T-cell (primary cell): Measurements from ENCODE around the gene FOXP1. TPM values are rescaled to one million over a fixed set of nuclear protein-coding genes. Genes with fewer than 3 reads are reported as not detected.

Experiments used
- ATAC-seq, 4 experiments: fragments of 200-7000 bp in 3 of 4; fragments of 150-1000 bp in 1 of 4; cut with Tn5 transposase; replicated peaks in 1 of 4; 1 replicate in 3 of 4; 2 replicates in 1 of 4; pipeline ENCODE4 v1.10.0; 2021; ENCODE audit warnings: moderate library complexity in 3 of 4, mild to moderate bottlenecking in 2 of 4, moderate number of reproducible peaks in 1 of 4
- CTCF ChIA-PET, 2 donors: fragments of 300-600 bp; sonication (Branson Sonifier 250); formaldehyde crosslinking; loops; one replicate each; lab custom pipeline; 2022; ENCODE audit warnings: antibody characterized with exemption in 2 of 2; lab: Charles Lee
- POLR2A ChIA-PET, 2 donors: fragments of 300-600 bp; sonication (Branson Sonifier 250); formaldehyde crosslinking; loops; one replicate each; lab custom pipeline; 2022; ENCODE audit warnings: antibody characterized with exemption in 2 of 2; lab: Charles Lee
- DNase-seq, 35 experiments: peaks; one replicate each; pipeline versions ENCODE4 v3.0.0 to v3.0.0-alpha.2; 2013 to 2023
- H3K27ac ChIP-seq: one replicate; pipeline ENCODE4 v1.5.1; 2013; ENCODE audit warnings: low read length
- H3K27me3 ChIP-seq, 2 experiments: replicated peaks in 1 of 2; 1 replicate in 1 of 2; 2 replicates in 1 of 2; pipeline versions ENCODE4 v1.6.1 to v1.7.0; 2013; ENCODE audit warnings: low read length in 1 of 2, mixed read lengths in 1 of 2; ENCODE audit not compliant: control insufficient read depth in 2 of 2, insufficient read depth in 2 of 2; ENCODE audit errors: extremely low read depth in 1 of 2
- H3K36me3 ChIP-seq, 2 donors: 1 replicate in 1 of 2; 2 replicates in 1 of 2; pipeline versions ENCODE4 v1.6.1 to v1.7.0; 2013; ENCODE audit warnings: low read length in 1 of 2; ENCODE audit not compliant: control insufficient read depth in 2 of 2, insufficient read depth in 1 of 2; ENCODE audit errors: extremely low read depth in 1 of 2
- H3K4me1 ChIP-seq, 2 experiments: 1 replicate in 1 of 2; 2 replicates in 1 of 2; pipeline versions ENCODE4 v1.6.1 to v1.7.0; 2013; ENCODE audit warnings: low read length in 2 of 2, mixed read lengths in 1 of 2; ENCODE audit not compliant: insufficient read depth in 2 of 2, control insufficient read depth in 1 of 2; ENCODE audit errors: extremely low read depth in 1 of 2
- H3K4me3 ChIP-seq, 2 donors: 1 replicate in 1 of 2; 2 replicates in 1 of 2; pipeline versions ENCODE4 v1.5.1 to v1.7.0; 2013; ENCODE audit warnings: mild to moderate bottlenecking in 2 of 2, low read length in 1 of 2, moderate library complexity in 1 of 2; ENCODE audit not compliant: control insufficient read depth in 1 of 2; ENCODE audit errors: extremely low read depth in 1 of 2
- H3K9me3 ChIP-seq: 2 replicates; pipeline ENCODE4 v1.7.0; 2013
- H3K27ac Mint-ChIP-seq, 2 donors: one replicate each; pipeline ENCODE4 v1.8.0; 2020 to 2021; ENCODE audit warnings: mild to moderate bottlenecking in 2 of 2, mixed read lengths in 2 of 2
- H3K27me3 Mint-ChIP-seq, 2 donors: one replicate each; pipeline ENCODE4 v1.8.0; 2021 to 2022; ENCODE audit warnings: mixed read lengths in 2 of 2
- H3K36me3 Mint-ChIP-seq: one replicate; pipeline ENCODE4 v1.8.0; 2021; ENCODE audit warnings: mixed read lengths
- H3K4me1 Mint-ChIP-seq, 3 donors: one replicate each; pipeline ENCODE4 v1.8.0; 2020 to 2022; ENCODE audit warnings: mixed read lengths in 3 of 3, mild to moderate bottlenecking in 1 of 3
- H3K4me3 Mint-ChIP-seq, 3 donors: one replicate each; pipeline ENCODE4 v1.8.0; 2020 to 2022; ENCODE audit warnings: mild to moderate bottlenecking in 3 of 3, mixed read lengths in 3 of 3, moderate library complexity in 3 of 3
- H3K9me3 Mint-ChIP-seq, 3 donors: one replicate each; pipeline ENCODE4 v1.8.0; 2020 to 2022; ENCODE audit warnings: mixed read lengths in 3 of 3
- WGBS: methylation state at CpG from one replicate; pipeline ENCODE4 v1.1.5; 2013; ENCODE audit warnings: missing lambda C conversion rate; ENCODE audit not compliant: insufficient coverage; 5-methylcytosine and 5-hydroxymethylcytosine counted together
- total RNA-seq, 35 experiments: library from RNA in 6 of 35; stranded (reverse) in 6 of 35; fragments of 120-200 nt in 1 of 35; gene quantifications; one replicate each; pipeline versions ENCODE4 v1.2.1 to v1.2.4 and lab custom pipeline; 2013 to 2026

Gene FOXP1
- total RNA-seq, 5 donors from 2014 or later (not counting 1 experiment from before 2014, with no cell fraction given): 258 to 586 (median 290) TPM

DNA sequence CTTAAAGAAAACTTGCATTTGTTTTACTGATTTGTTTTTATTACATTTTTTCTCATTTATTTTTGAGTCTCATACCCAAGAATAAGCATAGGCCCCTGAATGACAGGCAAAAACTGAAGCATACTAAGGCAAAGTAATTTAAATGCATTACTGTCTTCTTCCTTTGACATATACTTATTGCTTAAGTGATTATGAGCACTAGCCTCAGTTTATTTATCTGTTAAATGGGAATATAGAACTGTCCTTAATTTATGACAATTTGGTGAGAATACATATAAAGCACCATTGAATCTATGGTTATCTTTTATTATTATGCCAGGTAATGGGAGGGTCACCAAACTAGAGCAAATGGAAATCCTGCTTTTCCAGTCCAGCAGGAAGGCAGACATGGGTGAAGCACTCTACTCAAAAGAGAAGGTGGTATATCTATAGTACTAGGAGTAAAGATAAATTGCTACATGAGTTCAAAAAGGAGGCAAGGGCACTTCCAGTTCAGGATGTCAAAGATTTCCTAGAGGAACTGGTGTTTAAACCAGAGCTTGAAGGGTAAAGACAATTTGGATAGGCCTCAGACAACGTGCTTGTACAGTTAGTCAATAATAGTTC is 435.0 kb downstream of the FOXP1 start:
- Histone ChIP-seq H3K4me1 (peaks cover 8 to 18% of the 10 kb centered on the region in 2 experiments), H3K27me3 (no peaks in the 10 kb centered on the region), H3K4me3 (no peak overlapping the region), H3K36me3 (peaks cover 4 to 14% of the 10 kb centered on the region in 2 donors), H3K27ac (no peak overlapping the region), H3K9me3 (no peaks in the 10 kb centered on the region)
- peaks cover 22% of the 10 kb centered on the region for H3K36me3 Mint-ChIP-seq
- no peak for ATAC-seq
- H3K4me3 Mint-ChIP-seq: no peak overlapping the region
- no peaks in the 10 kb centered on the region for H3K27me3 Mint-ChIP-seq
- ChIA-PET POLR2A (interaction anchor here in 1 of 2 donors (0.6 kb wide), 1 partner anchor 30 kb away, joined by 6 read pairs; no protein-coding TSS in a partner anchor), CTCF (no interaction called here)
- no peaks in the 10 kb centered on the region for H3K9me3 Mint-ChIP-seq
- H3K4me1 Mint-ChIP-seq: peaks cover 69 to 80% (median 74%) of the 10 kb centered on the region in 3 donors
- no peak for DNase-seq
- WGBS: 100% methylated on average over 1 of the region's 1 CpG
- peak overlapping the region; percentile 4 to 77 for H3K27ac Mint-ChIP-seq

- peaks cover 4 to 7% of the 10 kb centered on the region in 2 donors for H3K36me3 ChIP-seq
- H3K9me3 ChIP-seq: no peaks in the 10 kb centered on the region
- H3K4me3 ChIP-seq: no peak overlapping the region
- peaks cover 8 to 10% of the 10 kb centered on the region in 2 experiments for H3K4me1 ChIP-seq
- H3K27me3 ChIP-seq: no peaks in the 10 kb centered on the region
- peak overlapping the region in 1 of 2 donors; percentile 29 for H3K27ac Mint-ChIP-seq
- peaks cover 27% of the 10 kb centered on the region for H3K36me3 Mint-ChIP-seq
- no peak for ATAC-seq
- no peak overlapping the region for H3K27ac ChIP-seq
- WGBS: 98% methylated on average over 10 of the region's 11 CpGs
- H3K9me3 Mint-ChIP-seq: no peaks in the 10 kb centered on the region
- no peak for DNase-seq
- H3K4me1 Mint-ChIP-seq: peaks cover 68 to 74% (median 72%) of the 10 kb centered on the region in 3 donors
- no peak overlapping the region for H3K4me3 Mint-ChIP-seq
- no peaks in the 10 kb centered on the region for H3K27me3 Mint-ChIP-seq
- ChIA-PET POLR2A (no interaction called here), CTCF (no interaction called here)
Measured at GRCh38 chr3:71146673-71147072, 436.9 kb downstream of the FOXP1 start.

DNA sequence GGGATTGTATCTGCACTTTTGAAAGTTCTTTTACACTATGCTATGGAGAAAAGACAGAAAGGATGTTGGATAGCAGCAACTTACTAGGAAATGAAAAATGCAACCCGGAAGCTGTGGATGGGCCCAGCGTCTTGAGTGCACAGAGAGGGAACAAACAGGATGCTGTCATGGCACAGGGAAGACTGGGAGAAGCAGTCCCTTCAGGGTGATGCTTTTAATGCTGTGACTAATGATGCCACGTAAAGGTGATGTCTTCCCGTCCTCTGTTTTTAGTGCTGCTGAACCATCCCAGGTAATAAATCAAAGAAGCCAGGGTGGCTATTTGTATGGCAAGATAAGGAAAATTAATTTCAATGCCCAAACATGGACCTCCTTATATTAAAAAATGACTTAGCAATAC is 437.6 kb downstream of the FOXP1 start:
- no peaks in the 10 kb centered on the region for H3K9me3 Mint-ChIP-seq
- ChIA-PET CTCF (interaction anchor here in 1 of 2 donors (0.6 kb wide), 1 partner anchor 11 kb away, joined by 10 read pairs; no protein-coding TSS in a partner anchor), POLR2A (no interaction called here)
- Histone ChIP-seq H3K36me3 (peaks cover 4 to 7% of the 10 kb centered on the region in 2 donors), H3K27me3 (no peaks in the 10 kb centered on the region), H3K4me3 (no peak overlapping the region), H3K27ac (no peak overlapping the region), H3K9me3 (no peaks in the 10 kb centered on the region), H3K4me1 (peaks cover 7 to 8% of the 10 kb centered on the region in 2 experiments)
- peaks cover 32% of the 10 kb centered on the region for H3K36me3 Mint-ChIP-seq
- DNase-seq: no peak
- no peak overlapping the region for H3K4me3 Mint-ChIP-seq
- H3K27ac Mint-ChIP-seq: peak overlapping the region; percentile 8 to 18
- ATAC-seq: no peak
- H3K27me3 Mint-ChIP-seq: no peaks in the 10 kb centered on the region
- H3K4me1 Mint-ChIP-seq: peaks cover 67 to 75% (median 70%) of the 10 kb centered on the region in 3 donors
- 95% methylated on average over 2 of the region's 4 CpGs for WGBS

- Mint-ChIP-seq H3K4me1 (peaks cover 60 to 67% (median 67%) of the 10 kb centered on the region in 3 donors), H3K4me3 (no peak overlapping the region), H3K9me3 (no peaks in the 10 kb centered on the region), H3K36me3 (peaks cover 37% of the 10 kb centered on the region), H3K27me3 (no peaks in the 10 kb centered on the region), H3K27ac (peak overlapping the region; percentile 40 to 74)
- Histone ChIP-seq H3K36me3 (peaks cover 4 to 7% of the 10 kb centered on the region in 2 donors), H3K9me3 (no peaks in the 10 kb centered on the region), H3K27me3 (no peaks in the 10 kb centered on the region), H3K4me1 (peaks cover 2 to 4% of the 10 kb centered on the region in 2 experiments), H3K27ac (no peak overlapping the region), H3K4me3 (no peak overlapping the region)
- ChIA-PET CTCF (interaction anchor here in 1 of 2 donors (0.6 kb wide), 1 partner anchor 435 kb away, joined by 4 read pairs; no protein-coding TSS in a partner anchor), POLR2A (interaction anchor here in 1 of 2 donors (0.6 kb wide), 1 partner anchor 72 kb away, joined by 4 read pairs; no protein-coding TSS in a partner anchor)
- WGBS: 100% methylated on average over 4 of the region's 9 CpGs
- ATAC-seq (no peak), DNase-seq (no peak)
Measured at GRCh38 chr3:71144525-71145253, 438.8 kb downstream of the FOXP1 start.

- H3K4me3 ChIP-seq: no peak overlapping the region
- Mint-ChIP-seq H3K4me1 (peaks cover 58 to 70% (median 67%) of the 10 kb centered on the region in 3 donors), H3K9me3 (no peaks in the 10 kb centered on the region), H3K27ac (peak overlapping the region; percentile 45 to 84), H3K4me3 (no peak overlapping the region), H3K36me3 (peaks cover 37% of the 10 kb centered on the region), H3K27me3 (no peaks in the 10 kb centered on the region)
- POLR2A ChIA-PET: interaction anchor here in 1 of 2 donors (0.5 to 0.6 kb wide), 2 partner anchors 405 to 447 kb away, joined by 5 to 15 read pairs; no protein-coding TSS in a partner anchor
- no peaks in the 10 kb centered on the region for H3K9me3 ChIP-seq
- H3K27ac ChIP-seq: no peak overlapping the region
- DNase-seq (no peak), ATAC-seq (no peak)
- no peaks in the 10 kb centered on the region for H3K27me3 ChIP-seq
- WGBS: no CpG with 5 or more reads among the region's 4 CpGs
- peaks cover 4% of the 10 kb centered on the region in 2 donors for H3K36me3 ChIP-seq
- peaks cover 0 to 4% of the 10 kb centered on the region in 2 experiments for H3K4me1 ChIP-seq
- CTCF ChIA-PET: interaction anchor here in 1 of 2 donors (0.5 kb wide), 2 partner anchors 89 to 601 kb away, joined by 3 to 4 read pairs; no protein-coding TSS in a partner anchor
Measured at GRCh38 chr3:71143493-71143892, 440.0 kb downstream of the FOXP1 start.
